GM18502 (cell line): ENCODE data around the gene TRIM22.
"Not testable (repeated sequence)": the region's sequence is repeated elsewhere in the genome, so short reads cannot be mapped to it uniquely, and the experiment has no call there.

ENCODE experiments used
- ATAC-seq: cut with Tn5 transposase; IDR thresholded peaks from one replicate; pipeline ENCODE4 v1.9.1; 2021; ENCODE audit warnings: mild to moderate bottlenecking; ENCODE audit not compliant: unreplicated experiment, poor library complexity

TRIM22 gene

GRCh38 chr11:5690216-5690615, 626 bp downstream of the TRIM22 start:
- ATAC-seq, result no peak

GRCh38 chr11:5690736-5691135, 1.1 kb downstream of the TRIM22 start:
- ATAC-seq, result no peak

DNA sequence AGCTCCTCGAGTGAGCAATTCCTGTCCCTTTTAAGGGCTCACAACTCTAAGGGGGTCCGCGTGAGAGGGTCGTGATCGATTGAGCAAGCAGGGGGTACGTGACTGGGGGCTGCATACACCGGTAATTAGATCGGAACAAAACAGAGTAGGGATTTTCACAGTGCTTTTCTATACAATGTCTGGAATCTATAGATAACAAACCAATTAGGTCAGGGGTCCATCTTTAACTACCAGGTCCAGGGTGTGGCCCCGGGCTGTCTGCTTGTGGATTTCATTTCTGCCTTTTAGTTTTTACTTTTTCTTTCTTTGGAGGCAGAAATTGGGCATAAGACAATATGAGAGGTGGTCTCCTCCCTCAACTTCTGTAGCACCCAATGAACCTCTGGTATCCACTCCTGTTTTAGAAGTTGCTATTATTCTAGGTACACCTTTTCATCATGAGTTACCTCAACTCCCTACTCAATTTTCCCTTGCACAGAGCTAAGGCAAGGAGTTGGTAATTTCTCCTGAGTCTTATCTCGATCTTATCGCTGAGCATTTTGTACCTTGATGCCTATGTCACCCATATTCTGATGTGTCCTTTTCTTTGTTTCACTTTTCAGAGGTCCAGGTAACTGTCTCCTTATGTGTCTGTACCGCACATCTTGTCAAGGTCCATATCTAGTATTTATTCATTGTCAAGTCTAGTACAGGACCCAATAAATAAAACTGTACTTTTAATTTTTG, 1.8 kb downstream of the TRIM22 start:
- ATAC-seq, result not testable (repeated sequence)

- ATAC-seq, result no peak
Measured at GRCh38 chr11:5691964-5692361, 2.4 kb downstream of the TRIM22 start.

DNA sequence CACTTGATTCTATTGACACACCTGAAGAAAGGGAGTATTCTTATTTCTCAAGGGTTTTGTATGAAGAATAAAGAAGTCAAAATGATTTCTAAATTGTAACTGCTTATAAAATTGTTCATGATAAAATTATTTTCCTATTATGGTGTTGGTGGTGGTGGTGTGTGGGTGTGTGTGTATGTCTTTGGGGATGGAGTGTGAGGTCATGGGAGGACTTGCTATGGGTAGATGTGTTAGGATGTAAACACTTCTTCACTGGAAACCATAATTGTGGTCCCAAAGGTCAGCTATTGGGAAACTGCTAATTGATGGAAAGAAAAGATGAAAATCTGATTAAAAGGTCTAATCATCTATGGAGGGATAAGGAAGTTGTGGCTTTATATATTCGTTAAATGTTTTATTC, 5.1 kb downstream of the TRIM22 start:
- no peak for ATAC-seq

DNA sequence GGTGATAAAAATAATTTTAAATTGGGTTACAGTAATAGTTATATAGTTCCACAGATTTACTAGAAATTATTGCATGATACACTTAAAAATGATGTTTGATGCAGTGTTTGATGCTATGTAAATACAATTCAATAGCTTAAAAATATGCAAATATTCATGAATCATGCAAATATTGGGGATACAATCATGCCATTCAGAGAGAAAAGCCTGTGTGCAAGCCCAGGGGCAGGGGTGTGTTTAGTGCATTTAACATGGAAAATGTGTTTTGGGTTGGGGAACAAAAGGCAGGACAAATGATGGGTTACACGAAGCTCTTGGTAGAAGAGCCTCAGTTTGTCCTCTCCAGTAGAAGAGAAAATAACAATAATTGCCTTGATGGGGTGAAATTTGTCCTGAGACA, 6.0 kb downstream of the TRIM22 start:
- no peak for ATAC-seq

DNA sequence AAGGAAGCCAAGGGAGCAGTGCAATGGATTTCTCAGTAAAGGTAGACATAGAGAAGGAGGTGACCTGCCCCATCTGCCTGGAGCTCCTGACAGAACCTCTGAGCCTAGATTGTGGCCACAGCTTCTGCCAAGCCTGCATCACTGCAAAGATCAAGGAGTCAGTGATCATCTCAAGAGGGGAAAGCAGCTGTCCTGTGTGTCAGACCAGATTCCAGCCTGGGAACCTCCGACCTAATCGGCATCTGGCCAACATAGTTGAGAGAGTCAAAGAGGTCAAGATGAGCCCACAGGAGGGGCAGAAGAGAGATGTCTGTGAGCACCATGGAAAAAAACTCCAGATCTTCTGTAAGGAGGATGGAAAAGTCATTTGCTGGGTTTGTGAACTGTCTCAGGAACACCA, 6.6 kb downstream of the TRIM22 start:
- no peak for ATAC-seq

DNA sequence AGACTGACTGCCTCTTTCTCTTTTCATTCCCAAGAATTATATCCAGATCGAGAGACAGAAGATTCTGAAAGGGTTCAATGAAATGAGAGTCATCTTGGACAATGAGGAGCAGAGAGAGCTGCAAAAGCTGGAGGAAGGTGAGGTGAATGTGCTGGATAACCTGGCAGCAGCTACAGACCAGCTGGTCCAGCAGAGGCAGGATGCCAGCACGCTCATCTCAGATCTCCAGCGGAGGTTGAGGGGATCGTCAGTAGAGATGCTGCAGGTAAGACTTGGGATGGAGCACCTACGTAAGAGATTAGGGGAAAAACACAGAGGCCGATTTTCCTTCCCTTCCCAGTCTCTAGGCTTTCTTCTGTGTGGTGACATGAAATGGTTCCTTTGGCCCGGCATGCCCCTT, 8.7 kb downstream of the TRIM22 start:
- no peak for ATAC-seq

DNA sequence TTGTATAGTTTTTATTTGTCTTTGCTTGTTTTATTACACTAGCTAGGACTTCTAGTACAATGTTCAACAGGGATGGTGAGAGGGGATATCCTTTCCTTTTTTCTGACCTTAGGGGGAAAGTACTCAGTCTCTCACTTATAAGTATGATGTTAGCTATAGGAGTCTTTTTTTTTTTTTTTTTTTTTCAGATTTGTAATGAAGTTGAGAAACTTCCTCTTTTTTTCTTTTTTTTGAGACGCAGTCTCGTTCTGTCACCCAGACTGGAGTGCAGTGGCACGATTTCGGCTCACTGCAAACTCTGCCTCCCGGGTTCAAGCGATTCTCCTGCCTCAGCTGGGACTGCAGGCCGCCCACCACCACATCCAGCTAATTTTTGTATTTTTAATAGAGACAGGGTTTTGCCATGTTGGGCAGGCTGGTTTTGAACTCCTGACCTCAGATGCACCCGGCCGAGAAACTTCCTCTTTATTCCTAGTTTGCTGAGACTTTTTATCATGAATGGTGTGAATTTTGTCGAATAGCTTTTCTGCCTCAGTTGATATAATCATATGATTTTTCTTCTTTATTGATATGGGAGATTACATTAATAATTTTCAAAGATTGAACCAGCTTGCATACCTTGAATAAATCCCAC, 10.9 kb downstream of the TRIM22 start:
- no peak for ATAC-seq

GRCh38 chr11:5701055-5701577, 11.5 kb downstream of the TRIM22 start:
- no peak for ATAC-seq

DNA sequence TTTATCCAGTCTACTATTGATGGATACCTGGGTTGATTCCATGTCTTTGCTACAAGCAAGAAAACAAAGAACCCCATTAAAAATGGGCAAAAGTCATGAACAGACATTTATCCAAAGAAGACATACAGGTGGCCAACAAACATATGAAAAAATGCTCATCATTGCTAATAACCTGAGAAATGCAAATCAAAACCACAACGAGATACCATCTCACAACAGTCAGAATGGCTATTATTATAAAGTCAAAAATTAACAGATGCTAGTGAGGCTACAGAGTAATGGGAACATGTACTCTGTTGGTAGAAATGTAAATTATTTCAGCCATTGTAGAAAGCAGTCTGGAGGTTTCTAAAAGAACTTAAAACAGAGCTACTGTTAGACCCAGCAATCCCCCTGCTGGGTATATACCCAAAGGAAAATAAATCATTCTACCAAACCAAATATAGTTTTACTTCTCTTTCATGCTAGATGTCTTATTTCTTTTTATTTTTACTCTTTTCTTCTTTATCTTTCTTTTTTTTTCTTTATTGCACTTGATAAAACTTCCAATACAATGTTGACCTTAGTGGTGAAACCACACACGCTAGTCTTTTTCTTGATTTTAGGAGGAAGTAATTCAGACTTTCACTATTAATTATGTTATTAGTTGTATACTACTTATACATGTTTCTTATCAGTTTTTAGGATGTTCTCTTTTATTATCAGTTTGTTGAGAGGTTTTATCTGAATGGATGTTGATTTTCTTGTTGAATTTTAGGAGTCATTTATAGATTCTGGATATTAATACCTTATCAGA, 14.3 kb downstream of the TRIM22 start:
- ATAC-seq, result peak; percentile 79

DNA sequence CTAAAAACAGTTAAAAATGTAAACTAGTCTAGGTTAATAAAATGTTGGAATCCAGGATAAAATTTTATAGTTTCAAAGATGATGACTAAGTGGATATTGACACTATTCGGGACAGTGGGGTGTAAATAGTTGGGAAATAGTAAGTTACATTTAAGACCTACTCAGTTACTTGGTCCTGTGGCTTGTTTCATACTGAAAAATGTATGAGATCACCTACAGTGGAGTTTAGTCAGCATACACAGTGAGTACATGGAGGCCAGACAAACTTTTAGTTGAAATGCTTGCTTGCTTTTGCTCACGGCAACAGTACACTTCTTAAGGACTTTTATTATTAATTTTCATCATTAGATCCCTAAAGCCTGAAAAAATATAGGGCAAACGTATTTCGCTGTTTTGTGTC, 16.1 kb downstream of the TRIM22 start:
- no peak for ATAC-seq

- ATAC-seq, result peak; percentile 58
Measured at GRCh38 chr11:5712507-5712906, 22.9 kb downstream of the TRIM22 start.

GRCh38 chr11:5713695-5714094, 24.1 kb downstream of the TRIM22 start:
- ATAC-seq, result no peak

DNA sequence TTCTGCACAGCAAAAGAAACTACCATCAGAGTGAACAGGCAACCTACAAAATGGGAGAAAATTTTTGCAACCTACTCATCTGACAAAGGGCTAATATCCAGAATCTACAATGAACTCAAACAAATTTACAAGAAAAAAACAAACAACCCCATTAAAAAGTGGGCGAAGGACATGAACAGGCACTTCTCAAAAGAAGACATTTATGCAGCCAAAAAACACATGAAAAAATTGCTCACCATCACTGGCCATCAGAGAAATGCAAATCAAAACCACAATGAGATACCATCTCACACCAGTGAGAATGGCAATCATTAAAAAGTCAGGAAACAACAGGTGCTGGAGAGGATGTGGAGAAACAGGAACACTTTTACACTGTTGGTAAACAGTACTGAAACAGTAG, 26.9 kb downstream of the TRIM22 start:
- ATAC-seq, result not testable (repeated sequence)

DNA sequence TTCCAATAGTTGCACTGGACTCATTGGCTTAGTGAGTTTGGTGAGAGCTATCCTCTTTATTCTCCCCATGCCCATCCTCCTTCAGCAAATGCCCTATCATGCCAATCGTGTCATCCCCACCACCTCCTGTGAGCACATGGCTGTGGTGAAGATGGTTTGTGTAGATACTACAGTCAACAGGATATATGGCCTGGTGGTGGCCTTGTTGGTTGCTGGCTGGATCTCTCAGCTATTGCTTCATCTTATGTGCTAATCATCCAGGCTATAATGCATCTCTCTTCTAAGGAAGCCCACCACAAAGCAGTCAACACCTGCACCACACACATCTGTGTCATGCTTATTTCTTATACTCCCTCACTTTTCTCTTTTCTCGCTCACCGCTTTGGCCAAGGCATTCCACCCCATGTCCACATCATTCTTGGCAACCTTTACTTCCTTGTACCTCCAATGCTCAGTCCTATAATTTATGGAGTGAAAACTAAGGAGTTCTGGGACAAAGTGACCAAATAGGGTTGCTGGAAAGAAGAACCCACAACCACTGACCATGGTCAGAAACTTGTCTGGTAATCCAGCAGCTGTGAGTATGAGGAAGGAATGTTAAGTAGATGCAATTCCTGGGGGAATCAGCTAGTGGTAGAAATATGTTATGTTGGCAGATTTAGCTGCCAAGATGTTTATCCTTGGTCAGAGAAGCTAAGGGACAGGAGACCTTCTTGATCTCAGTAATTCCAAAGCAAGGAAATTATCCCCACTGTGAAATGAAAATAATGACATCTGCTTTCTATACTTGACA, 30.3 kb downstream of the TRIM22 start:
- no peak for ATAC-seq

- no peak for ATAC-seq
Measured at GRCh38 chr11:5722622-5723021, 33.0 kb downstream of the TRIM22 start.

DNA sequence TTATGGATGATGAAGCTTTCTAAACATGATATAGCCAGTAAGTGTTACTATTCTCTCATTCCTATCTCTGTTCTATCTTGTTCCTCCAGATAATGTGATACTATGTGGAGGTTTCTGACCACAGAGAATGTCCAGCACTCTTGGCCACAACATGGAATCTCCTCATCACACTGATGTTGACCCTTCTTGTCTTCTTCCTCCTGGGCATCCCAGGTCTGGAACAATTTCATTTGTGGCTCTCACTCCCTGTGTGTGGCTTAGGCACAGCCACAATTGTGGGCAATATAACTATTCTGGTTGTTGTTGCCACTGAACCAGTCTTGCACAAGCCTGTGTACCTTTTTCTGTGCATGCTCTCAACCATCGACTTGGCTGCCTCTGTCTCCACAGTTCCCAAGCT, 36.8 kb downstream of the TRIM22 start:
- no peak for ATAC-seq

DNA sequence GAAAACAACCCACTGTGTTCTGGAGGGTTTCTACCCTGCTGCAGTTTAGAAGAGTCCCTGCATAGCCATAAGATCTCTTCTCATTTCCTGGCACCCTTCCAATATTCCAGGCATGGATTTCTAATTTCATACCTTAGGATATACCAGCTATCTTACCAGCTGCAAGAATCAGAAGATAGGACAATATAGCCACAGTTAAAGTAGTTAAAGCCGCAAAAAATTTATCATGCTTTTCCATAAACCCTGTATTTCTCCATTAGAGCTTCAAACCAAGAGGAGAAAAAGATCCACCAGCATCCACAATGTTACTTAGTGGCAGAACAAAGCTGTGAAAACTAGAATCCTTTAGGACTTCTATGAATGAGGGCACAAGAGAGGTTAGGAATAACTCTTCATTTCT, 38.1 kb downstream of the TRIM22 start:
- no peak for ATAC-seq

- no peak for ATAC-seq
Measured at GRCh38 chr11:5736396-5736795, 46.8 kb downstream of the TRIM22 start, which contains the start of gene OR56B1. TSS of gene OR56B1 (plus strand) at chr11:5736448. CDS start at chr11:5736517, 69 bp downstream.
